Coronary artery (tissue), 2 donors: ENCODE data around the gene OSMR.

Experiments
- DNase-seq: peaks from one replicate; pipeline ENCODE4 v3.0.0-alpha.2; 2017; ENCODE audit warnings: low spot score
- H3K27ac ChIP-seq, 2 donors: fragments of 200-600 bp; sonication (generic); one replicate each; pipeline ENCODE4 v1.5.1; 2016 to 2019
- H3K4me3 ChIP-seq: fragments of 200-600 bp; sonication (generic); 2 replicates; pipeline ENCODE4 v1.5.1; 2016; ENCODE audit warnings: mild to moderate bottlenecking, moderate library complexity
- TF ChIP-seq, protein P1 (sequence below): fragments of 200-600 bp; sonication (generic); IDR thresholded peaks from one replicate; pipeline ENCODE4 v1.5.1; 2019; ENCODE audit warnings: antibody characterized with exemption

OSMR gene

DNA sequence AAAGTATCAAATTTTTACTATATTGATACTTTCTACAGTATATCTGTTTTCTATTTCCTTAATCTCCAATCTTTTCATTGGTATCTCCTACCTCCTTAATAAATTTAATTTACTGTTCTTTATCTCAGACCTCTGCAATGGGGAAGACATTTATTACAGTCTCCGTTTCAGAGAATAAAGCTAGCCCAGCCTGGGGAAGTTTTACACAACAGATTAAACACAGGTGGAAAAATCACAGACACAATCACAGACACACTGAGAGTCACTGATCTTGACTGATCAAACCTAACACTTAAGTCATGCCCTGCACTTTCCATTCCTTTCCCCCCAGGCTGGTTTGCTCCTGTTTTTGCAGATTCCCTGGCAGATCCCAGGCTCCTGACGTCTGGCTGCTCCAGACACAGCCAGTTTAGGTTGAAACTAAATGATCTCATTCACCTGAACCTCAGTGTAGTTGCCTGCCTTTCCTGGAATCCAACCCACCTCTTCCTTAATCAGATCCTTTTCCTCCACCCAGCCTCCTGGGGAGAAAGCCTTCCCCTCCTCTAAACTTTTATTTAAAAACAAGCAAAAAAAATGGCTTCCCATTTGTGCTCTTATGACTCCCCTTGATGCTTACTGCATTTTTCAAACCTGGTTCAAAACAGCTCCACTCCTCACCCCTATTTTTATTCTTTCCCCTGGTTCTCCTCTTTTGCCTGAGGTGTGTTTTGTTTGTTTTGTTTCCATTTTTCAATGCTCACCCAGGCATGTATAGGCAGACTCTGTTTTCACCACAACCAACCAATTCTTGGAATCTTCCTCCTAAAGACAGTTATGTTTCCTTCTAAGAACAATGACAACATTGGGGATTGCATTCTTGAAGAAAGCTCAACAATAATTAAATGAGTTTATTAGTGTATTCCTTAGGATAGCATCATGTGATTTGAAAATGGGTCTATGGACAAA, 29.5 kb upstream of the OSMR start:
- no peak overlapping the region for H3K27ac ChIP-seq
- TF ChIP-seq, protein P1, sequence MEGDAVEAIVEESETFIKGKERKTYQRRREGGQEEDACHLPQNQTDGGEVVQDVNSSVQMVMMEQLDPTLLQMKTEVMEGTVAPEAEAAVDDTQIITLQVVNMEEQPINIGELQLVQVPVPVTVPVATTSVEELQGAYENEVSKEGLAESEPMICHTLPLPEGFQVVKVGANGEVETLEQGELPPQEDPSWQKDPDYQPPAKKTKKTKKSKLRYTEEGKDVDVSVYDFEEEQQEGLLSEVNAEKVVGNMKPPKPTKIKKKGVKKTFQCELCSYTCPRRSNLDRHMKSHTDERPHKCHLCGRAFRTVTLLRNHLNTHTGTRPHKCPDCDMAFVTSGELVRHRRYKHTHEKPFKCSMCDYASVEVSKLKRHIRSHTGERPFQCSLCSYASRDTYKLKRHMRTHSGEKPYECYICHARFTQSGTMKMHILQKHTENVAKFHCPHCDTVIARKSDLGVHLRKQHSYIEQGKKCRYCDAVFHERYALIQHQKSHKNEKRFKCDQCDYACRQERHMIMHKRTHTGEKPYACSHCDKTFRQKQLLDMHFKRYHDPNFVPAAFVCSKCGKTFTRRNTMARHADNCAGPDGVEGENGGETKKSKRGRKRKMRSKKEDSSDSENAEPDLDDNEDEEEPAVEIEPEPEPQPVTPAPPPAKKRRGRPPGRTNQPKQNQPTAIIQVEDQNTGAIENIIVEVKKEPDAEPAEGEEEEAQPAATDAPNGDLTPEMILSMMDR: no peak
- DNase-seq: no peak
- H3K4me3 ChIP-seq: no peak overlapping the region

DNA sequence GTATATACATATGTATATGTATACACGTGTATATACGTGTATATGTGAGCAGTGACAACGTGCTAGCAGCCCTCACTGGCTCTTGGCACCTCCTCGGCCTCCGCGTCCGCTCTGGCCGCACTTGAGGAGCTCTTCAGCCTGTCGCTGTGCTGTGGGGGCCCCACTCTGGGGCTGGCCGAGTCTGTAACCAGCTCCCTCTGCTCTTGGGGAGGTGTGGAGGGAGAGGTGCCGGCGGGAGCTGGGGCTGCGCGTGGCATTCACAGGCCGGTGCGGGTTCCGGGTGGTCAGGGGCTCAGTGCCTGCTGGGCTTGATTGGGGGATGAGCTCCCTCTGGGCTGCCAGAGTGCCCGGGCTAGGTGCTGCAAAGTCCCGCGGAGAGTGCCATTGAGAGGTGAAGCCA, 24.1 kb upstream of the OSMR start:
- Histone ChIP-seq H3K27ac (no peak overlapping the region), H3K4me3 (no peak overlapping the region)
- DNase-seq: no peak
- TF ChIP-seq, protein P1: no peak

DNA sequence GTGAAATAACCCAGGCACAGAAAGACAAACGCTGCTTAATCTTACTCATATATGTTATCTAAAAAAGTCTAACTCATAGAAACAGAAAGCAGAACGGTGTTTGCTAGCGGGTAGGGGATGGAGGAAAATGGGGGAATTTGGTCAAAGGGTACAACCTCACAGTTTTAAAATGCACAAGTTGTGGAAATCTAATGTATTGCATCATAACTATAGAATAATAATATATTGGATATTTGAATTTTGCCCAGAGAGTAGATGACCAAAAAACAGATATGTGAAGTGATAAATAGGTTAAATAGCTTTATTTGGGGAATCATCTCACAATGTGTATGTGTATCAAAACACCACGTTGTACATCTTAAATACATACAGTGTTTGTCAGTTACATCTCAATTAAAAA, 22.3 kb upstream of the OSMR start:
- DNase-seq: no peak
- Histone ChIP-seq H3K27ac (no peak overlapping the region), H3K4me3 (no peak overlapping the region)
- TF ChIP-seq, protein P1: no peak

DNA sequence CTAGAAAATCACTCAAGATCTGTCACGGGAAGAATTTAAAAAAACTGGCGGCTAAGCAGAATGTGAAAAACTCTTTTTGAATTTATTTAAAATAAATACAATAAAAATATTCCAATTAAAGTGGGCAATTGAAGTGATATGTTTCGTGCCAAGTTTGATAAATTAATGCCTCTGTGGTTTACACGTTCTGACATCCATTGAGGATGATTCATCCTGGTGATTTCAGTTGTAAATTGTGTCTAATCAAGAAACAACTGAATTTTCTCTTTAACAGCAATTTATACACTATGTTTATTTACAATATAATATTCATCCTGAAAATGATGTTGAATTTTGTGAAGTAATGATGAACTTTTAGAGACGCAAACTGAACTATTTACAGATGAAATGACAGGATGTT, 21.0 kb upstream of the OSMR start:
- TF ChIP-seq, protein P1: no peak
- H3K4me3 ChIP-seq: no peak overlapping the region
- DNase-seq: no peak
- H3K27ac ChIP-seq: no peak overlapping the region

DNA sequence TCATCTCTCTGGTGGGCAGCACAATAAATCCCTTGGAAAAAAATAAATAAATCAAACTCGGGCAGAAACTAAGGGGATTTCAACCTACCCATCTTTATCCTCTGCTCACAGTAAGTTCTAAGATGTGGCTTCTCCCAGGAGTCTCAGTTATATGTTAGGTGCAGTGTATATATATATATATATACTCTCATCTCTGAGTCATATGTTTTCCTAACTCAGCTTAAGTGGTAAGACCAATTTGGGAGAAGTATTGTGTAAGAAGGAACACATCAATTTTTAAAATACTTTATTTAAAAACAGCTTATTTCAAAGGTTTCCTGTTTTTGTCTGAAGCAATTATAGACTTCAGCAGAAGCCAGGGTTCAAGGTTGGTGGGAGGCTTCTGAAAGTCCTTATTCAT, 20.3 kb upstream of the OSMR start:
- Histone ChIP-seq H3K4me3 (no peak overlapping the region), H3K27ac (no peak overlapping the region)
- TF ChIP-seq, protein P1: no peak
- DNase-seq: no peak

DNA sequence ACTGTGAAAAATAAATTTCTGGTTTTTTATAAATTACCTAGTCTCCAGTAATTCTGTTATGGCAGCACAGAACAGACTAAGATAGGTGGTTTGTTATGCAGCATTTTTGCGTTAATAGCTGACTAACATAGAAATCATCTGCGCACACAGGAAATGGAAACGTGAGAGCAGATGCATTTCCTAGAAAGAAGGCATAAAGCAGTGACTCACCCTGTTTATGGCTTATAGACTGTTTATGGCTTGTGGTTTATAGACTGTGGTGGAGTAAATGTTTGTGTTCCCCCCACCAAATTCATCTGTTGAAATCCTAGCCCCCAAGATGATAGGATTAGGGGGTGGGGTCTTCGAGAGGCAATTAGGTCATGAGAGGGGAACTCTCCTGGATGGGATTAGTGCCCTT, 18.3 kb upstream of the OSMR start:
- no peak for DNase-seq
- H3K4me3 ChIP-seq: no peak overlapping the region
- TF ChIP-seq, protein P1: no peak
- H3K27ac ChIP-seq: no peak overlapping the region

DNA sequence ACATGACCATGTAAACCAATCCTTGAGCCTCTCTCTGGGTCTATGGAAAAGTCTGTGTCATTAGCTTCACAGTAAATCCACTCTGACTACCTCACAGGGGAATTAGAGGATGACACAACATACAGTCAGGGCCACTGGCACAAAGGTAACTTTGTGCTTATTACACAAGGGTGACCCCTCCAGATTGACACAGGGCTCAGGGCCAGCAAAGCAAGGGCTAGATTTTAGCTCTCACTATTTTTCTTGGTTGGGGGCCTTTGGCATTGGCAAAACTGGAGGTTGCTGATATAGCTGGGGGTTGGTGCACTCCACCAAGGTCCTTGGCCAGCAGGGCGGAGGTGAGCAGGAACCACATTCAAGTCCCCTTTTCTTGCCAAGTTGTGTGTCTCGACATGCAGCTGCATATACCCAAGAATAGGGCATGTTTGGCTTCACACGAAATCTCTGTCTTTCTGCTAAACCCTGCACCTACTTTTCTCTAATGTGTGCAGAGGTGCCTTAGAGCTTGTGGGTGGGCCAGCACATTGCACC, 15.2 kb upstream of the OSMR start:
- TF ChIP-seq, protein P1: no peak
- DNase-seq: no peak
- H3K27ac ChIP-seq: no peak overlapping the region
- H3K4me3 ChIP-seq: no peak overlapping the region
